Naive thymus-derived CD4-positive, alpha-beta T cell (primary cell): Measurements from ENCODE around the gene C11orf86. TPM values are rescaled to one million over a fixed set of nuclear protein-coding genes. Genes with fewer than 3 reads are reported as not detected.
A peak's percentile ranks its signal among the peaks of the same experiment; 100 is the strongest.

ENCODE experiments used
- ATAC-seq: fragments of 150-1000 bp; cut with Tn5 transposase; 2 replicates; pipeline ENCODE4 v1.10.0; 2021; ENCODE audit warnings: mild to moderate bottlenecking, moderate library complexity
- CTCF ChIA-PET: fragments of 350-600 bp; sonication (Branson Sonifier 250); formaldehyde crosslinking; loops from one replicate; lab custom pipeline; 2021; ENCODE audit warnings: antibody characterized with exemption; lab: Charles Lee
- POLR2A ChIA-PET: fragments of 350-600 bp; sonication (Branson Sonifier 250); formaldehyde crosslinking; loops from one replicate; lab custom pipeline; 2021; ENCODE audit warnings: antibody characterized with exemption, inconsistent platforms; lab: Charles Lee
- DNase-seq, 9 donors: peaks; one replicate each; pipeline versions ENCODE4 v3.0.0 to v3.0.0-alpha.2; 2020 to 2022; ENCODE audit warnings: mixed read lengths in 1 of 9
- H3K27ac ChIP-seq: one replicate; pipeline ENCODE4 v1.7.0; 2013; ENCODE audit warnings: mild to moderate bottlenecking, low read depth, low read length, moderate library complexity
- H3K27me3 ChIP-seq, 2 donors: one replicate each; pipeline ENCODE4 v1.7.0; 2013; ENCODE audit warnings: low read length in 2 of 2, mild to moderate bottlenecking in 2 of 2, moderate library complexity in 2 of 2; ENCODE audit not compliant: control insufficient read depth in 2 of 2, insufficient read depth in 2 of 2
- H3K36me3 ChIP-seq, 3 experiments: 1 replicate in 2 of 3; 2 replicates in 1 of 3; pipeline ENCODE4 v1.7.0; 2013; ENCODE audit warnings: low read length in 3 of 3, mild to moderate bottlenecking in 3 of 3, moderate library complexity in 1 of 3; ENCODE audit not compliant: insufficient read depth in 3 of 3, control insufficient read depth in 2 of 3
- H3K4me1 ChIP-seq, 2 donors: one replicate each; pipeline ENCODE4 v1.7.0; 2013; ENCODE audit warnings: low read length in 2 of 2, mild to moderate bottlenecking in 2 of 2, moderate library complexity in 1 of 2; ENCODE audit not compliant: control insufficient read depth in 2 of 2, insufficient read depth in 2 of 2
- H3K4me3 ChIP-seq: 2 replicates; pipeline ENCODE4 v1.7.0; 2013; ENCODE audit warnings: mild to moderate bottlenecking, low read length
- H3K9me3 ChIP-seq, 3 experiments: 1 replicate in 2 of 3; 2 replicates in 1 of 3; pipeline ENCODE4 v1.7.0; 2013; ENCODE audit warnings: low read length in 3 of 3; ENCODE audit not compliant: control insufficient read depth in 2 of 3
- H3K27ac Mint-ChIP-seq, 9 donors: one replicate each; pipeline ENCODE4 v1.8.0; 2020 to 2022; ENCODE audit warnings: mixed read lengths in 9 of 9, mild to moderate bottlenecking in 8 of 9, moderate library complexity in 5 of 9, inconsistent platforms in 2 of 9
- H3K27me3 Mint-ChIP-seq, 5 donors: one replicate each; pipeline ENCODE4 v1.8.0; 2021 to 2022; ENCODE audit warnings: mixed read lengths in 5 of 5, mild to moderate bottlenecking in 1 of 5
- H3K36me3 Mint-ChIP-seq, 5 donors: one replicate each; pipeline ENCODE4 v1.8.0; 2020 to 2022; ENCODE audit warnings: mixed read lengths in 5 of 5, mild to moderate bottlenecking in 3 of 5, inconsistent platforms in 1 of 5
- H3K4me1 Mint-ChIP-seq, 7 donors: one replicate each; pipeline ENCODE4 v1.8.0; 2020 to 2022; ENCODE audit warnings: mixed read lengths in 7 of 7, mild to moderate bottlenecking in 3 of 7, inconsistent platforms in 1 of 7
- H3K4me3 Mint-ChIP-seq, 10 donors: one replicate each; pipeline ENCODE4 v1.8.0; 2020 to 2022; ENCODE audit warnings: mild to moderate bottlenecking in 10 of 10, mixed read lengths in 10 of 10, moderate library complexity in 6 of 10, inconsistent platforms in 2 of 10
- H3K9me3 Mint-ChIP-seq, 11 donors: one replicate each; pipeline ENCODE4 v1.8.0; 2020 to 2022; ENCODE audit warnings: mixed read lengths in 11 of 11, mild to moderate bottlenecking in 4 of 11, inconsistent platforms in 1 of 11, moderate library complexity in 1 of 11
- intact Hi-C, 2 donors: fragments of 100-400 bp; cut with micrococcal nuclease; formaldehyde crosslinking; loops; one replicate each; pipeline ENCODE4 v1.15.1; 2023
- polyA plus RNA-seq, 2 donors: library from polyadenylated mRNA; unstranded; fragments of 300-500 nt; fragmentation: Illumina TruSeq; gene quantifications; one replicate each; pipeline ENCODE4 v1.2.3, GENCODE V29; 2021
- total RNA-seq, 6 experiments: library from RNA in 5 of 6; stranded (reverse) in 5 of 6; gene quantifications; 1 replicate in 5 of 6; 2 replicates in 1 of 6; pipeline ENCODE4 v1.2.3 and lab custom pipeline; 2021 to 2026

Gene C11orf86
- total and polyA plus RNA-seq, 7 experiments from 2014 or later: not detected

DNA sequence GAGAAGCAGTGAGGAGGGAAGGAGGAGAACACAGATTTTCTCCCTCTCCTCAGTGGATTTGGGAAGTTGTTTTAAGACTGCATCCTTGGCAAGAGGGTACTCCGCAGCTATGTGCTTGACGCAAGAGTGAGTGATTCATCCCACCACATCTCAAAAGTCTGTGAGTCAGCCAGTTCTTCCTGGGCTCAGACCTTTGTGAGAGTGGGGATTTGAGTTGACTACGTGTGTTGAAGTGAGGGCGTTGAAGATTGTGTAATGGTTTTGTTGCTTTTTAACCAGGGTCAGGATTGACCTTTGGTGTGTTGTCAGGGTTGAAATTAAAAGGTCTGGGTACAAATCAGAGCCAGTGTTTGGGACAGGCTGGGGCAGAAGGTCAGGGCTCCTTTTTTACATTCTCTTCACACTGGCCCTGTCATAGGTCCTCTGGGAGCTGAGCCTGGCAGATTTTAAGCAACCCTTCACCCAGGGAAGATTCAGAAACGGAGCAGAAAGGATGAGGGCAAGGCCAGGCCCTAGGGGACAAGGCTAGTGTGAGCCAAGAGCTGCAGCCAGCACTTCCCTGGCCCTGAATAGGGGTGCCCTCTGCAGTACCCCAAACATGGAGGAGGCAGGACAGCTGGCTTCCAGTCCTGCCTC is 4.2 kb upstream of the C11orf86 start:
- peaks cover 0 to 2% (median 0%) of the 10 kb centered on the region in 11 donors for H3K9me3 Mint-ChIP-seq
- CTCF ChIA-PET: no interaction called here
- POLR2A ChIA-PET: no interaction called here
- no peak overlapping the region for H3K27ac Mint-ChIP-seq
- H3K4me3 Mint-ChIP-seq: peak overlapping the region in 1 of 10 donors; percentile 5
- Histone ChIP-seq H3K9me3 (no peaks in the 10 kb centered on the region), H3K36me3 (no peaks in the 10 kb centered on the region), H3K4me1 (no peaks in the 10 kb centered on the region), H3K4me3 (no peak overlapping the region), H3K27ac (no peak overlapping the region), H3K27me3 (no peaks in the 10 kb centered on the region)
- intact Hi-C loops: no loop called here
- no peaks in the 10 kb centered on the region for H3K36me3 Mint-ChIP-seq
- peaks cover 0 to 20% (median 5%) of the 10 kb centered on the region in 7 donors for H3K4me1 Mint-ChIP-seq
- DNase-seq (peak in 1 of 9 donors; percentile 29), ATAC-seq (peak; percentile 84)
- H3K27me3 Mint-ChIP-seq: peaks cover 0 to 31% (median 4%) of the 10 kb centered on the region in 5 donors

DNA sequence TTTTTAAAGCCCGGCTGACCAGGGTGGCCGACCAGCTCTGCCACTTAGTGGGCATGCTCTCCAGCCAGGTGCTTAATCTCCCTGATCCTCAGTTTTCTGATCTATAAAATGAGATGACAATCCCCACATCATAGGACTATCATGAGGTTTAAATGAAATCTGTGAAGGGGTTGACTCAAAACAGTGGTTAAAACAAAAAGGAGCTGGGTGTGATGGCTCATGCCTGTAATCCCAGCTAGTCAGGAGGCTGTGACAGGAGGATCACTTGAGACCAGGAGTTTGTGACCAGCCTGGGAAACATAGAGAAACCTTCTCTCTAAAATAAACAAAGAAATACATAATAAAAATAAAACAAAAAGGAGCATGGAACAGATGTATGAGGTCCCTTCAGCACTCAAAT is 3.6 kb upstream of the C11orf86 start:
- Mint-ChIP-seq H3K27me3 (peaks cover 0 to 25% (median 4%) of the 10 kb centered on the region in 5 donors), H3K4me3 (no peak overlapping the region), H3K9me3 (peaks cover 0 to 2% (median 0%) of the 10 kb centered on the region in 11 donors), H3K4me1 (peaks cover 0 to 17% (median 5%) of the 10 kb centered on the region in 7 donors), H3K27ac (no peak overlapping the region), H3K36me3 (no peaks in the 10 kb centered on the region)
- Histone ChIP-seq H3K27ac (no peak overlapping the region), H3K4me3 (no peak overlapping the region), H3K9me3 (no peaks in the 10 kb centered on the region), H3K36me3 (no peaks in the 10 kb centered on the region), H3K27me3 (no peaks in the 10 kb centered on the region), H3K4me1 (no peaks in the 10 kb centered on the region)
- POLR2A ChIA-PET: no interaction called here
- ATAC-seq (no peak), DNase-seq (no peak)
- CTCF ChIA-PET: no interaction called here
- intact Hi-C loops: no loop called here

DNA sequence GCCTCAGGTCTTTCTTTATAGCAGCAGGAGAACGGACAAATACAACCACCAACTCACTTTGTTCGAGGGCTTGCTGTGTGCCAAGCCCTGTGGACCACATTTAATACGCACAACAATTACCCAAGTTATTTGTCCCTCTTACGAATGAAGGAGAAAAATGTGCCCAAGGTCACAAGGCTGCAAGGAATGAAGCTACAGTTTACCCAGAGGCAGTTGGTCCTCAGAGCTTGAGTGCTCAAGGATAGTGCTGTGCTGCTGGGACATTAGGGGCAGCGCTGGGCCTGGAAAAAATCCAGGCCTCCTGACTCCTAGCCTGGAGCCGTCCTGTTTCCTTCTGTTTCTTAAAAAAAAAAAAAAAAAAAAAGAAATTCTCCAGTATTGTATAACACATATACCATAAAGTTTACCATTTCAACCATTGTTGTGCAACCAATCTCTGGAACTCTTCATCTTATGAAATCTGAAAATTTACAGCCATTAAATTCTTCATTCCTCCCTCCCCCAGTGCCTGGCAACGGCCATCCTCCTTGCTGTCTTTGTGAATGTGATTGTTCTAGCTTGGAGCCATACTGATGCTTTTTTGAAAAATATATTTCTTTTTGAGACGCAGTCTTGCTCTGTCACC is 1.0 kb upstream of the C11orf86 start:
- Histone ChIP-seq H3K4me1 (no peaks in the 10 kb centered on the region), H3K4me3 (no peak overlapping the region), H3K9me3 (peaks cover 0 to 2% (median 0%) of the 10 kb centered on the region in 3 experiments), H3K27me3 (no peaks in the 10 kb centered on the region), H3K27ac (no peak overlapping the region), H3K36me3 (no peaks in the 10 kb centered on the region)
- no peak for DNase-seq
- no peak overlapping the region for H3K4me3 Mint-ChIP-seq
- ChIA-PET POLR2A (no interaction called here), CTCF (no interaction called here)
- H3K4me1 Mint-ChIP-seq: peaks cover 0 to 6% (median 0%) of the 10 kb centered on the region in 7 donors
- intact Hi-C loops: no loop called here
- no peak for ATAC-seq
- peak overlapping the region in 1 of 9 donors; percentile 34 for H3K27ac Mint-ChIP-seq
- peaks cover 0 to 15% (median 0%) of the 10 kb centered on the region in 11 donors for H3K9me3 Mint-ChIP-seq
- peaks cover 0 to 22% (median 4%) of the 10 kb centered on the region in 5 donors for H3K27me3 Mint-ChIP-seq
- H3K36me3 Mint-ChIP-seq: peaks cover 0 to 5% (median 0%) of the 10 kb centered on the region in 5 donors

DNA sequence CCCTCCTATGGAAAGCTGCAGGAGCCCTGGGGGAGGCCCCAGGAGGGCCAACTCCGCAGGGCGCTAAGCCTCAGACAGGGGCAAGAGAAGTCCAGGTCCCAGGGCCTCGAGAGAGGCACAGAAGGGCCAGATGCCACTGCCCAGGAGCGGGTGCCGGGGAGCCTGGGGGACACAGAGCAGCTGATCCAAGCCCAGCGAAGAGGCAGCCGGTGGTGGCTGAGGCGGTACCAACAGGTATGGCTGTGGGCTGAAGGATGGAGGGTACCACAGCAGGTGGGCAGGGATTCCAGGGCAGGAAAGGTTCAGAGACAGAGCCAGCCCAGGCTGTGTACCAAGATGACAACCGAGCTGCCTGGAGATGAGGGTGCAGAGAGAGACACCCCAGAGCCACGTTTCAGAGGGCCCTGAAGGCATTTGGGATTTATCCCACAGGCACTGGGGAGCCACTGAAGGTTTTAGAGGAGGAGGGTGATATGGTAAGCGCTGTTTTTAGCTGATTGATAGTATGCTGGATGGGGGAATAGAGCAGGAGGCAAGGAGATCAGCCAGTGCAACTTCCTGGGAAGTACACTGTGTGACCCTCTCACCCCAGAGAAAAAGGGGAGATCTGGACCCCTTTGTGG is 412 bp downstream of the C11orf86 start:
- Histone ChIP-seq H3K27me3 (no peaks in the 10 kb centered on the region), H3K4me3 (no peak overlapping the region), H3K4me1 (no peaks in the 10 kb centered on the region), H3K36me3 (no peaks in the 10 kb centered on the region), H3K9me3 (peaks cover 0 to 10% (median 0%) of the 10 kb centered on the region in 3 experiments), H3K27ac (no peak overlapping the region)
- no peak overlapping the region for H3K4me3 Mint-ChIP-seq
- H3K36me3 Mint-ChIP-seq: peaks cover 0 to 5% (median 0%) of the 10 kb centered on the region in 5 donors
- ATAC-seq (no peak), DNase-seq (no peak)
- H3K9me3 Mint-ChIP-seq: peaks cover 0 to 23% (median 2%) of the 10 kb centered on the region in 11 donors
- H3K4me1 Mint-ChIP-seq: peaks cover 0 to 5% (median 0%) of the 10 kb centered on the region in 7 donors
- POLR2A ChIA-PET: no interaction called here
- H3K27me3 Mint-ChIP-seq: peaks cover 0 to 21% (median 9%) of the 10 kb centered on the region in 5 donors
- H3K27ac Mint-ChIP-seq: no peak overlapping the region
- intact Hi-C loops: loop anchor here in 1 of 2 donors (1.0 kb wide), 1 partner anchor 281 kb away; no protein-coding TSS in a partner anchor
- CTCF ChIA-PET: no interaction called here

DNA sequence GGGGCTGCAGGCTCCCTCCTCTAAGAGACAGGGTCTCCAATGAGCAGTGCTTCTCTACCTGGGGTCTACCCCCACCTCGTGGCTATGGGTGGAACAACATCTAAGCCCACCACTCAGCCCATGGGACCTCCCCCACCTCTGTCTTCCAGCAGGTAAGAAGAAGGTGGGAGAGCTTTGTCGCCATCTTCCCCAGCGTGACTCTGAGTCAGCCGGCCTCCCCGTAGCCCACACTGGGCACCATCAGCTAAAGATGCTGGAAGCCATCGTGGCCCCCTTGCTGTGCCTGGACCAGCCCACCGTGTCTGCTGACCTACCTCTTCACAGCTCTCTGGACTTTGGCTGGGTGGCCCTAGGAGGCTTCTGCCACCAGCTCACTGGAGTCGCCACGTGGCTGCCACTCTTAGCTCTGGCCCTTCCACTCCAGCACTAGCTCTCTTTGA is 944 bp downstream of the C11orf86 start:
- Mint-ChIP-seq H3K27ac (no peak overlapping the region), H3K4me1 (peaks cover 0 to 4% (median 0%) of the 10 kb centered on the region in 7 donors), H3K36me3 (peaks cover 0 to 5% (median 0%) of the 10 kb centered on the region in 5 donors), H3K9me3 (peaks cover 0 to 23% (median 2%) of the 10 kb centered on the region in 11 donors), H3K27me3 (peaks cover 0 to 16% (median 9%) of the 10 kb centered on the region in 5 donors), H3K4me3 (no peak overlapping the region)
- Histone ChIP-seq H3K27ac (no peak overlapping the region), H3K36me3 (no peaks in the 10 kb centered on the region), H3K9me3 (peaks cover 0 to 10% (median 0%) of the 10 kb centered on the region in 3 experiments), H3K4me1 (no peaks in the 10 kb centered on the region), H3K27me3 (no peaks in the 10 kb centered on the region), H3K4me3 (no peak overlapping the region)
- POLR2A ChIA-PET: no interaction called here
- ATAC-seq (peak; percentile 37), DNase-seq (peak in 4 of 9 donors; percentile 8 to 28 (median 11))
- intact Hi-C loops: loop anchor here in 1 of 2 donors (1.0 kb wide), 1 partner anchor 282 kb away; no protein-coding TSS in a partner anchor
- CTCF ChIA-PET: no interaction called here

DNA sequence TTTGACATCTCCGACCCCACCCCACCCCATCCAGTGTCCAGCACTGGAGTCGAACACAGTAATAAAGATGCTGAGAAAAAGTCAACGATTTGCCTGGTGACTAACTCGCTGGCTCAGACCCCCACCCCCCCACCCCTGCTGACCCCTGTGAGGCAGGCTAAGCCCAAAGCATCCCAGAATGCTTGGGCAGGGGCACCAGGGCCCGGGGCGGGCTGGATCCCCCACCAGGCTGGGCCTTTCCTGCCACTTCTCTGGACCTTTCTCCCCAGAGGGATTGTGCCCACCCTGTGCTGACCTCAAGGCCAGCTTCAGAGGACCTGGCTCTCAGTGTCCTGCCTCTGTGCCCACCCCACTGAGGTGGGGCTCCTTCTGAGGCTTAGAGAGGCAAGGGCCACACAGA is 1.8 kb downstream of the C11orf86 start:
- Mint-ChIP-seq H3K27me3 (peaks cover 0 to 13% (median 9%) of the 10 kb centered on the region in 5 donors), H3K27ac (no peak overlapping the region), H3K4me1 (peaks cover 0 to 4% (median 0%) of the 10 kb centered on the region in 7 donors), H3K36me3 (peaks cover 0 to 5% (median 0%) of the 10 kb centered on the region in 5 donors), H3K9me3 (peaks cover 0 to 23% (median 2%) of the 10 kb centered on the region in 11 donors), H3K4me3 (no peak overlapping the region)
- ChIA-PET CTCF (interaction anchor here (0.7 kb wide), 1 partner anchor 108 kb away, joined by 3 read pairs; no protein-coding TSS in a partner anchor), POLR2A (no interaction called here)
- H3K4me1 ChIP-seq: no peaks in the 10 kb centered on the region
- DNase-seq: no peak
- no peaks in the 10 kb centered on the region for H3K27me3 ChIP-seq
- ATAC-seq: no peak
- peaks cover 0 to 10% (median 0%) of the 10 kb centered on the region in 3 experiments for H3K9me3 ChIP-seq
- H3K27ac ChIP-seq: no peak overlapping the region
- intact Hi-C loops: loop anchor here in 1 of 2 donors (1.0 kb wide), 1 partner anchor 283 kb away; no protein-coding TSS in a partner anchor
- H3K36me3 ChIP-seq: no peaks in the 10 kb centered on the region
- no peak overlapping the region for H3K4me3 ChIP-seq
